Eye (tissue), 1 donor: ENCODE results near the gene CCDC8.
A peak's percentile ranks its signal among the peaks of the same experiment; 100 is the strongest.
"Not testable (repeated sequence)": the region's sequence is repeated elsewhere in the genome, so short reads cannot be mapped to it uniquely, and the experiment has no call there.

Experiments
- DNase-seq: peaks from one replicate; pipeline ENCODE4 v3.0.0-alpha.2; 2015

Gene CCDC8

GRCh38 chr19:46402725-46403124 is 10.6 kb downstream of the CCDC8 start:
- DNase-seq = no peak

- not testable (repeated sequence) for DNase-seq
Observed at GRCh38 chr19:46397801-46398479, 15.4 kb downstream of the CCDC8 start.

- DNase-seq = no peak
Observed at GRCh38 chr19:46394402-46394797, 19.0 kb downstream of the CCDC8 start.

GRCh38 chr19:46393456-46394401 is 19.6 kb downstream of the CCDC8 start:
- no peak for DNase-seq

- no peak for DNase-seq
Observed at GRCh38 chr19:46392837-46393236, 20.5 kb downstream of the CCDC8 start.

- peak; percentile 62 for DNase-seq
Observed at GRCh38 chr19:46392252-46392801, 21.0 kb downstream of the CCDC8 start.

GRCh38 chr19:46391296-46392251 is 21.8 kb downstream of the CCDC8 start:
- no peak for DNase-seq

- no peak for DNase-seq
Observed at GRCh38 chr19:46390866-46391265, 22.5 kb downstream of the CCDC8 start.

- no peak for DNase-seq
Observed at GRCh38 chr19:46390121-46390858, 23.1 kb downstream of the CCDC8 start.

GRCh38 chr19:46388311-46389095 is 24.9 kb downstream of the CCDC8 start:
- no peak for DNase-seq

- no peak for DNase-seq
Observed at GRCh38 chr19:46387713-46388130, 25.6 kb downstream of the CCDC8 start.

GRCh38 chr19:46386996-46387712 is 26.2 kb downstream of the CCDC8 start:
- no peak for DNase-seq

GRCh38 chr19:46386151-46386550 is 27.2 kb downstream of the CCDC8 start:
- DNase-seq = no peak

- DNase-seq = no peak
Observed at GRCh38 chr19:46385636-46386035, 27.7 kb downstream of the CCDC8 start.

GRCh38 chr19:46384396-46384795 is 29.0 kb downstream of the CCDC8 start:
- no peak for DNase-seq

GRCh38 chr19:46383846-46384245 is 29.5 kb downstream of the CCDC8 start:
- no peak for DNase-seq

- no peak for DNase-seq
Observed at GRCh38 chr19:46383171-46383815, 30.1 kb downstream of the CCDC8 start.

GRCh38 chr19:46381756-46382345 is 31.5 kb downstream of the CCDC8 start:
- no peak for DNase-seq

- DNase-seq = no peak
Observed at GRCh38 chr19:46381346-46381745, 32.0 kb downstream of the CCDC8 start.
